Activated T-cell treated with anti-CD3 and anti-CD28 coated beads for 48 hours (primary cell): Measurements from ENCODE around the gene NDUFA13.
"Not testable (repeated sequence)": the region's sequence is repeated elsewhere in the genome, so short reads cannot be mapped to it uniquely, and the experiment has no call there.

Experiments used
- DNase-seq: peaks from one replicate; pipeline ENCODE4 v3.0.0-alpha.2; 2020; ENCODE audit warnings: low read depth

The NDUFA13 gene

DNA sequence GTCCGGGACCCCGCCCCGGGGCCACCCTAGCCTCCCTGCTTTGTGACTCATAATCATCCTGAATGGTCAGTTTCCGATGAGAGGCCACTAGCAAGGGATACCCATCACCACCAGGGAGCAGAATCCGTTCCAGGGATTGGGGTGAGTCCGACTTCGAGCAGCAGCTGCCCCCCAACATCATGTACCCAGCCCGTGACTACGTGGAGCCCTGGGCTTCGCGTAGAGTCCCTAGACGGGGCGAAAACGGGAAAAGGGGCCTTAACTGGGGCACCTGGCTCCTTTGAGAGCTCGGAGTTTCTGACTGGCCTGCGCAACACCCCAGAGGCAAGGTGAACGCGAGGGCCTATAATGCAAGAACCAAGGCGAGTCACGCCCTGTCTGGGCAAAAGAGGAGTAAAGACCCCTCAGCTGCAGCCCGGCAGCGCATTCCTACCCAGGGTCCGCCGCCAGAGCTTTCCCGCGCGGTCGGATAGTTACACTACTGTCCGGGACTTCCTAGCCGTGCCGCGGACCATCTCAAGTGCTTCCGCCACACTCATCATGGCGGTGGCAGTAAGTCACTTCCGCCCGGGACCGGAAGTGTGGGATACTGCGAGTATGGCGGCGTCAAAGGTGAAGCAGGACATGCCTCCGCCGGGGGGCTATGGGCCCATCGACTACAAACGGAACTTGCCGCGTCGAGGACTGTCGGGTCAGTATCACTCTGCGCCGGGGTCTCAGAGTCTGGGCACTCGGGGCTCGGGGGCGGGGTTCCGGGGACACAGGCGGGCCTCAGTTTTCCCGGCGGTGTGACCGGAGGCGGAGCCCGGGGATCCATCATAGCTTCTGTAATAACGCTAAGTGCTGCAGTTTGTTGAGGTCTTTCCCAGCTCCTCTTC, at the start of gene NDUFA13:
Gene NDUFA13 (plus strand): TSS at position 584 of the 878 bp plus-strand sequence. CDS start 14 bp downstream, at position 598.
- DNase-seq: peak; percentile 91

DNA sequence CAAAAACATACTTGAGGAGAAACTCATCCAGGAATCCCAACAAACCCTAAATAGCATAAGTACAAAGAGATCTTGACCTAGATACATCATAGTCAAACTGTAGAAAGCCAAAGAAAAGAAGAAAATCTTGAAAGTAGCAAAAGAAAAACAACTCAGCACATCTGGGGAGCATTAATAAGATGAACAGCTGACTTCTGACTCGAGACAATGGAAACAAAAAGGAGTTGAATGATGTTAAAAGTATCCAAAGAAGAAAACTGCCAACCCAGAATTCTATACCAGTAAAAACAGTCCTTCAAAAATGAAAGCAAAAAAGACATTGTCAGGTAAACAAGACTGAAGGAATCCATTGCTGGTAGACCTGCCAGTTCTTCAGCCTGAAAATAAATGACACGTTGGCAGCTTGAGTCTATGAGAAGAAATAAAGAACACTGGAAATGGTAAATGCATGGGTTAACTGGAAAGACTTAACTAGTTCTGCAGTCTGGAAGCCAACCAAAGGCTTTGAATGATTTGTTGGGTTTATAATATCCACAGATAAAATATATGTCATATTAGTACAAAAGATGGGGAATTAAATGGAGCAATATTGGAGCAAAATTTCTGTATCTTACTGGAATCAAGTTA, 47.5 kb upstream of the NDUFA13 start:
- no peak for DNase-seq

DNA sequence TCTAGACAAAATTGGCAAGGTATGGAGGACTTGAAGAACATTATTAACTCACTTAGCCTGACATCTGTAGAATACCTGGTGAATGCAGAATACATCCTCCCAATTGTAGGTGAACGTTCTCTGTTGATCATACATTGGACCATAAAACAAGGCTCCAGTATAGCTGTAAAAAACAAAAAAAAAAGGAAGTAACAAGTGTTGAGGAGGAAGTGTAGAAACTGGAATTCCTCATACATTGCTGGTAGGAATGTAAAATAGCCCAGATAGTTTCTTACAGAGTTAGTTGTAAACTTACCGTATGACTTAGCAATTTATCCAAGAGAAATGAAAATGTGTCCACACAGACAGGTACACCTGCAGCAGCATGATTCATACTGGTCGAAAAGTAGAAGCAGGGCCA, 45.4 kb upstream of the NDUFA13 start:
- DNase-seq: no peak

DNA sequence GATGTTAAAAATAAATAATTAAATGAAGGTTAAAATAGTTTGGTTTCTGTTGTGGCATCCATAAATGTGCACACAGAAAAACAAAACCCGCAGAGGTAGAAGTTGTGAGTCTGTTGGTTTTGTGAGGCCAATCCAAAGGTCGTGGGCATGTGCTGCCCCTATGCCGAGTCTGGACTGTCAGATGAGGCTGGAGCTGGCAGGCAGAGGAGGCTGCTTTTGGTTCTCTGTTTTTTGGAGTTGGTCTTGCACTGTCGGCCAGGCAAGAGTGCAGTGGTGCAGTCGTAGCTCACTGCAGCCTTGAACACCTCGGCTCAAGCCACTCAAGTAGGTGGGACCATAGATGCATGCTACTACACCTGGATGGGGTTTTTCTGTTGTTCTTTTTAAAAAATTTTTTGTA, 44.3 kb upstream of the NDUFA13 start:
- no peak for DNase-seq

DNA sequence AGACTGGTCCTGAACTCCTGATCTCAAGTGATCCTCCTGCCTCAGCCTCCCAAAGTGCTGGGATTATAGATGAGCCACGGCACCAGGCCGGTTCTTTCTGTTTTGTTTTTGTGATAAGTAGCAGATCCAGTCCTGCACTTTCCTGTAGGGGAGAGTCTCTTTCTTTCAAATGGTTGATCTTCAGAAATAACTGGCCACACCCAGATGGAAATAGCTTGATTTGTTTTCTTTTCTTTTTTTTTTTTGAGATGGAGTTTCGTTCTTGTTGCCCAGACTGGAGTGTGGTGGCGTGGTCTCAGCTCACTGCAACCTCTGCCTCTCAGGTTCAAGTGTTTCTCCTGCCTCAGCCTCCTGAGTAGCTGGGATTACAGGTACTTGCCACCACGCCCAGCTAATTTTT, 43.9 kb upstream of the NDUFA13 start:
- DNase-seq: not testable (repeated sequence)

DNA sequence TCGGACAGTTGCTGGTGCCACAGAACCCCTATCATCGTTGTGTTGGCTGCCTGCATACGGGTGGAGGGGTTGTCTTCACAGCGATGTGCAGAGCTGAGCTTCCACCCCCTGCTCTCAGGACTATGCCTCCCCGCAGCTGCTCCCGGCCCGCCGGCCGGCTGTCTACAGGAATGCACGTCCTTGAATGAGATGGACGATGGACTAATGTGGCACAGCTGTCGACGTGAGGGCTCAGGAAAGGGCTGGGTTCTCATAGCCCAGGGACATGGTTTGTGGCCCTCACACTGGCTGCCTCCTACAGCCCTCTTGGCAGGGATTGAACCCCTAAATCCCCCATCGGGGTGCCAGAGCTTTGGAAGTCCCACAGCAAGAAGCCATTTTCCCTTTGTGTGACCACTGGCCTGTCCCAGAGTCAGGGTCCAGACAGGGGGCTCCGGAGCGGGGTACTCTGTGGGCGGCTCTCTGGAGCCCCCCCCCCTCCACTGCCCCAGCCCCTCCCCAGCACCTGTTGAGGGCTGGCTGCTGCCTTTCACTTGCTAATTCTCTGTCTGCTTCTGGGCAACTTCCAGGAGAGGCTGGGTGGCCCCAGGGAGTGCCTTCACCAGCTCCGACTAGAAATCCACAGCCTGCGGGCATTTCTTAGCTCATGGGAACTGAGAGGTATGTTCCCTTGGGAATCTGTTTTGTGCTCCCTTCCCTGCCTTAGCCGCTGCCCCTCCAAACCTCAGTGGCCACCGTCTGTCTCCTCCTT, 40.8 kb upstream of the NDUFA13 start:
- no peak for DNase-seq

DNA sequence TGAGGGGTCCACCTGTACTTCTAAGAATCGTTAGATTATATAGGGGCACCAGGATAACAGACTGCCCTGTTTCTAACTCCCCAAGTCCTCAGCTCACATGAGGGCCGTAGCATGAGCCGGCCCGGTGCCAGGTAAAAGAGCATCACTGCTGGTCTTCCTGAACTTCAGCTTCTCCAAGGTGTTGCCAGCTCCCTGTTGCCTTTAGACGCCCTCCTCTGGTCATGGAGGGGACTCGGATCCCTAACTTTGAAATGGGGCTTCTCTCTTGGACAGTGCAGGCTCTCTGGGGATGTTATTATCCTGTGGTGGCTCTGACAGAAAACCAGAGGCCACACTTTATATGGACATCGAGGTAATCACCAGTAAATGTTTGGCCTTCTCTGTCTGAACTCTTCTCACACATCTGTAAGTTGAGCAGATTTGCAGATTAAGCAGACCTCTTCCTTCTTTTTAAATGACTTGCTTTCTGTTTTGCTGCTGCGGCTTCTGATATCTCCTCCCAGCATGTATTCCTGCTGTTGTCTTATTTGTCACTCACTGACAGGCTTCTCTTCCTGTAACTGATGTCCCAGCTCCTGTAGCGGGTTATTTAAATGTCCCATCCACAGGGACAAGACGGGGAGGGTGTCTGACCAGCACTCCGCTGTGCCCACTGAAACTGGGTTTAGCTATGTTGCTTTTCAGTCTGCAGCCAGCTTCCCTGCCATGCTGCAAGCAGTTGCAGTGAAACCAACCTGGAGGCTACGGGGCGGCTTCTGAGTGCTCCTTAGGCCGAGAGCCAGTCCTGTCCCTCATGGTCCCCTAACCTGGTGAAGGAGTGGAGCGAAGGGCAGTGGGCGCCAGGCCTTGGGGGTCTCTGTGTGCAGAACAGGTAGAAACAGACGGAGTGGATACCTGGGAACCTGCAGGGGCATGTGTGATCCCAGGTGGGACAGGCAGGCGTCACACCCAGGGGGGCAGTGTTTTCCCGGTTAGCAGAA, 39.9 kb upstream of the NDUFA13 start:
- DNase-seq: no peak

DNA sequence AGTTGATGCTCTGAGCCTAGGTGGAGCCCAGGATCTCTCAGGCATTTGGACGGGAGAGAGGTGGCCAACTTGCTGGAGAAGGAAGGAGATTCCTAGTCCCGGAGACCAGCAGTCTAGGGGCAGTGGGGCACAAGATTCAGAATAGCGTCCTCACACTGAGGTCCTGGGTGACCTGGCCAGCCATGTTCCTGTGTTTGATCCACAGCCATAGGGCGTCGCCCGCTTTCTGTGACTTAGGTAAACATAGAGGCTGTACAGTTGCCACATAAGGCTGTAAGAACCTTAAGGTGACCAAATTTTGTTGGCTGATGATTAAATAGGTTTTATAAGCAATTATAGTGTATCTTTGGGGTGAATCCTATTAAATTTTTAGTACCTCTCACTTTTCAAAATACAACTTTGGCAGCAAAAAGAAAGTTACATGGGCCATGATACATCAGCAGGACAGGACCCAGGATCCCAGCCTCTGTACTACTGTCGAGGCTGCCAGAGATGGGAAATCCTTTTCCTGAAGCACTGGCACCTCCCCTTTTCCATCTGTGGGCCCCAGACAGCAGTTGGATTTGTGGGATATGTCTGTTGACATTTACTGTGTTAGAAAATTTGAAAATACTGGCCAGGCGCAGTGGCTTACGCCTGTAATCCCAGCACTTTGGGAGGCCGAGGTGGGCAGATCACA, 38.2 kb upstream of the NDUFA13 start:
- DNase-seq: no peak

DNA sequence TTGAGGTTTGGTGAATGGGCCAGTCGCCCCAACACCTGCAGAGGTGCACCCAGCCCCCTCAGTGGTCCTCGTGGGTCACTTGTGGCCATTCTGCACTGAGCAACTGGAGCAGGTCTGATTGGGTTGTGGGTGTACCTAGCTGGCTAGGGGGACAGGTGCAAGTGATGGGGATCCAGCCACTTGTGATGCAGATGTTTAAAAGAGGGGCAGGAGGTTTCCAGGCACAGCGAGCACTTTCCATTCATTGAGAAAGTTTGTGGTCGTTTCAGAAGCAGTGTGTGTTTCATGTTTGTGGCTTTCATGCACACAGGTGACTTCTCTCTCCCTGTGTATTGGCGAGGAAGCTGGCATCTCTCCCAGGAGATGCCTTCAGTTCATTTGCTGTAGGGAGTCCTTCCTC, 35.3 kb upstream of the NDUFA13 start:
- DNase-seq: no peak

DNA sequence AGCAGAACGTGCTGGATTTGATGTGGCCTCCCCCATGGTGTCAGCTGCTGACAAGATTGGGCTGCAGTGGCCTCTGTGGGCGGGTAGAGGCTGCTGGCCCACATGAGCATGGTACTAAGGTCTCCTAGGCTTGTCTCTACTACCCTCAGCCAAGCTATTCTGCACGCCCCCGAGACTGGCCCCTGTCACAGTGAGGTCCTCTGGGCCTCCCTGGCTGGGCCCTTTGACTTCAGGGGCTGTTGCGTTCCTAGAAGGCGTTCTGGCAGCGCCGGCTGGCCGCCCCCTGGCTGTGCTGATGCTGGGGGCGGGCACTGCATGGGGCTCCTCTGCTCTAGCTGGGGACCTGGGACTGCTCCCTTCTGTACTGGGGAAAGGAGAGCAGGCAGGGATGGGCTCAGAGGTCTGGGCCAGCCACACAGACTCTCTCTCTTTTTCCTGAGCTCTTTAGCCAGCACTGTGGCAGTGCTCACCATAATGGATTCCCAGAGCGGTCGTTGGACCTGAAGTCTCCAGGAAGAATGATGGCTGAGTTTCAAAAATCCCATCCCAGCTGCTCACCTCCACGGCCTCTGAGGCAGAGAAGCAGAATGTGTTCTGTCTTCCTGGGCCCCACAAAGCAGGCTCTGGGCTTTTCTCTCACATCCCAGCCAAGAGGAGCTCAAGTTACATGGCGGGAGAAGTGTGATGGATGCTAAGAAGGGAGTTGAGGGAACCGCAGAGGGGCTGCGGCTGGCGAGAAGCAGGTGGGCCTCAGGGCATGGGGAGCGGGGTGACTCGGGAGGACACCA, 33.0 kb upstream of the NDUFA13 start:
- DNase-seq: no peak

DNA sequence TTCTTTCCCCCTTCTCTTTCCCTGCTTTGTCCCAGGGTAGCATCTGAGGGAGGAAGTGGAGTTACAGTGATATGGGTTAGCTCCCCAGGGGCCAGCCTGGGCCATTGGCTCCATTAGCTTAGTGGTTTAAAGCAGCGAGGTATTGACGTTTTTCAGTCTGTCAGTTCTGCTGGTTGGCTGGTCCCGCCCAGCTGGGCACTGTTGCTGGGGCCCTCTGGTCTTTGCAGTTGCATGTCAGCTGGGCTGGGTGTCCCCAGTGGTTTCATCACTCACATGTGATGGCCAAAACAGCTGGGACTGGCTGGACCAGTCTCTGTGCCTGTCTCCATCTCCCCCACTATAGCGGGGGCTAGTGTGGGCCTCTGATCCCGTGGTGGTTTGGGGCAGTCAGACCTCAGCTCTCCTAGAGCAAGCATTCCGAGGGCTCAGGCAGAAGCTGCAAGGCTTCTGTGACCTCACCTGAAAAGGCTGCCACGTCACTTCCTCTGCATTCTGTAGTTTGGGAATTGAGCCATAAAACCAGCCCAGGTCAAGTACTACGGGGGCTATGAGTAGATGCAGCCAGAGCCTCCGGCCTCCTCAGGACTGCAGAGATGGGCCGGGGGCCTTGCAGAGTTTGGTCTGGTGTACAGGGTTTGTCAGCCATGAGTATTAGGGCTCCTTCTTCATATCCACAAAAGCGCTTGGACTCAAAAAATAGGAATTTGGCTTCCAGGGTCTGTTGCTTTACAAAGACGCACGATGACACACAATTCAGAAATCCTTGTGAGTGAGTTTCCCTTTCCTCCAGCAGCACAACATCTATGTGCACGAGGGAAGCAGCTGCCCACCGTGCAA, 30.6 kb upstream of the NDUFA13 start:
- DNase-seq: no peak

DNA sequence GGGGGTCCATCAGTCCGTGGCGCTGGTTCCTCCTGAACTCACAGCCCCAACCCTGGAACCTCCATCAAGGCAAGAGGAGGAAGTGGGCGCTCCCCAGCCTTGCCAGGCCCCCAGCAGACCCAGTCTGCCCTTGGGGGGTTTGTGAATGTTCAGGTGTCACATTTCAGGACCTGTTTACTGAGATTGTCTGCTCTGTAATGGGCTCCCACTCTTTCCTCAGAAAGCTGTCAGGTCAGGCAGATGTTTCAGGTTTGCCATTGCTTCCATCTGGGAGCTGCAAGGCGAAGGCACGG, 30.1 kb upstream of the NDUFA13 start:
- no peak for DNase-seq

DNA sequence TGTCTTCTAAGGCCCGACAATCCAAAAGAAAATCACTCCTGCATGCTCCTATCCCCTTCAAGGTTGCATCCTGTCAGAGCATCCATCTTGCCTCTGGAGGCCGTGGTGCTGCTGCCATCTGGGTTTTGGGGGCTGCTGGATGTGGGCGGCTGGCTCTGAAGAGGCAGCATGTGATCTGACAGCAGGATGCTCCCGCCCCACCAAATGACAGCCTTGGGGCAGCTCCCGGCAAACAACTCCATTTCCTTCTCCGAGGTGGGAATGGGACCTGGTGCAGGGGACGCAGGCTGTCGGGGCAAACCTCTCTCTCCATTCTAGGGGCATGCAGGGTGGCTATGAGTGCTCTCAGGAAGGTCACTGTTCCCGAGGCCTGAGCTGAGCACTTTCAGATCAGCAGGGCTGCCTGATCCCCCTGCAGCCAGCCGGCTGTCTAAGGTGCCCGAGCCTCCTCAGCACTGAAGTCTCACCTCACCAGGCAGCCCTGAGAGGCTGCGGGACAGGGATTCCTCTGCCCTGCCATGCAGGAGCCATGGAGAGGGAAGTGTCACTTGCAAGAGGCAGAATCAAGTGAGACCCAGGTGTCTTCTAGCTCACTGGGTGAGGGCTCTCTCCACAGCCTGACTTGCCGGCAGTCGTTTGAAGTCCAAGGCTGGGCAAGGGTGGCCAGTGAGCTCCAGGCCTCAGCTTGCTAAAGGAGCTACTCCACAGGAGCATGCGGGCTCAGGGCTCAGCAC, 29.5 kb upstream of the NDUFA13 start:
- DNase-seq: no peak

DNA sequence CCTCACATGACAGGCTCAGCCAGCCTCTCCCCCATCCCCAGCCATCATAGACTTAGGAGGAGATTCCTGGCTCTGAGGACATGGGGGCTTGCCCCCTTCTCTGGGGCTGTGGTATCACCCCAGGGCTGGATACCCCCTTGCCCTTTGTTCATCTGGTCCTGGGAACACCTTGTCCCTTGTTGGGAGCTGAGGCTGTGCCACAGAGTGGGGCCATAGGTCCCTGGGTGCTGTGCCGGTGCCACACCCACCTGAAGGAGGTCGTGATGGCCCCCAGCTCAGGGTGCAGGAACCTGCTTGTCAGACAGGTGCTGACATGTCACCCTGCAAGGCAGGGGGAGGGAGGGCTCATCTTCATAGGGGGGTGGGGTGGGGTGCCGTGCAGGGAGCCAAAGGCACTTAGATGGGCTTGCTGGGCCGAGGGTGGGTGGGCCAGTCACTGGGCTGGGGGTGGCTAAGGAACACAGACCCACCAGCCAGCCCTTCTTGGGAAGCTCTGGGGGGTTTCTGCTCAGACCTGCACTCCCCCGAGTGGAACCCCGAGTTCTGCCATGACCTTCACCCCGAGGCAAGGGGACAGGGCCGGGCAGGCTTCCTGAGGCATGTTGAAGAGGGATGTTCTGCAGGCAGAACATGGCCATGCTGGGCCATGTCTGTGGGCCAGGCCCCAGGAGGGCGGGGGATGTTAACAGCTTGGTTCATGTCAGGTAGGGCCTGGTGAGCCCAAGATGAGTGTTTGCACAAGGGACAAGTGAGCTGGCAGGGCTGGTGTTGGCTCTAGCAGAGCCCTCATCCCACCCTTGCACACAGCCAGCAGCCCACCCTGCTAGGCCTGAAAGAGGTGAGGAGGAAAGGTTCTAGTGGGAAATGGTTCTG, 28.7 kb upstream of the NDUFA13 start:
- DNase-seq: no peak

DNA sequence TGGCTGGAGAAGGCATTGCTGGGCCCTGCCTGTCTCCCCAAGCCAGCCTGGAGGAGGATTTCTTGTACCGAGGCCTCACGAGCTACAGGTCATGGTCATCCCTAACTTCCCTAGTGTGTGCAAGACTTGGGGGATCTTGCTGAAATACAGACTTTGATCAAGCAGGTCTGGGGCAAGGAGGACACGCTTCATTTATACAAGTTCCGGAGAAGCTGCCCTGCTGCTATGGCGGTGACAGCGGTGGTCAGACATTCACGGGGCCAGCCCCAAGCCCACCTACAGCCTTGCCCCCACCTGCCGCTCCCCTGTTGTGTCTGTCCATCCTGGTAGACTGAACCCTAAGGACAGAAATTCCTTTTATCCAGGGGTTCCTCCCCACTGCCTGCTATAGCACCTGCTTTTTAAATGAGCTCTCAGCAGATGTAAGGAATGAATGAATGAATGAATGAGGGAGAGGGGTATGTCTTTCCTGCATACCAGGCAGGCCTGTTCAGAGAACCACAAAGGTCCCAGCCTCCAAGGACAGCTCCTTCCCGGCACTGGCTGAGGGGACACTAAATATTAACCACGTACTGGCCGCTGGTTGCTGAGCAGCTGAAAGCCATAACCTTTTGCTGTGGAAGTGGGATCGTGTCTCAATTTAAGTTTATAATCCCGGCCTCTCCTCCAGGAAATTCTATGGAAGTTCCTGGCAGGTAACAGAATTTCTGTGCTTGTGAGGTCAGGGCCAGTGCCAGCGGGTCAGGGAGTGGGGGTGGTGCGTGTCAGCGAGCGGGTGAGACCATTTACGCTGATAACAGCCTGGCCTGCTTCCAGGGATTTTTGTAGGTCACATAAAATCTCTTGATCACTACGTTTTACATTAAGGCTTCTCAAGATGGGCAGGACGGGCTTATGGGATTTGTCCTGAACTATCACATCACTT, 27.8 kb upstream of the NDUFA13 start:
- no peak for DNase-seq

DNA sequence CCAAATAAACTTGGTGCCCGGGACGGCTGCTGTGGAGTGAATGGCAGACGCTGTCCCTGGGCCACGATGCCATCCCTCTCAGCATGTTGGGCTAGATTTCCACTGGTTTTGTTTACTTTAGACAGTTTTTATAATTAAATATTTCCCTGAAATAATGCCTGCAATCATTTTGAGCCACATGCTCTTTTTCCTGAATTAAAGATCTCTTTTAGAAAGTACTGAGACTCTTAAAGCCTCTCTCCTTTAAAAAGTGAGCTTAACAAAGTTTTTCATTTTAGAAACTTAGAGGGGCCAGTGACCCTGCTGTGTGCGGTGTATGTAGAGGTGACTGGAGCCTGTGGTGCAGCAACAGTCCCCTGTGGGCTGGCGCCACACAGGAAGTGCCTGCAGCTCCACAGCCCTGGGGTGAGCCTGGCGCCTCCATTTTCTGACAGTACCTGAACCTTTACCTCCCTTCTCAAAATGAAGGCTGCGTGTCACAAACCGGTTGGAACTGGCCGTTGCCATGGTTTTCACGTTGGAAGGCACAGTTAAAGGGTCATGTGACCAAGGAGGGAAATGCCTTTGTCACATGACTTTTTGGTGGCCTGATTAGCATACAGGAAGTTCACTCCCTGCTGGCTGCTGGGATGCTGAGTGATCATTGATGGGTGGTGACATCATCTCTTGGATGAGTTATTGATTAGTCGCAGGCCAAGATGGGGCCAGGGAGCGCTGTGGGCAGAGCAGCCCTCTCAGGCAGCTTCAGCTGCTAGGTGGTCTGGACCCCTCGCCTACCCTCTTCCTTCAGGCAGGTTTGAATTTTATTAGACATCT, 26.9 kb upstream of the NDUFA13 start:
- DNase-seq: peak; percentile 76
